HG03108 (cell line): ENCODE data around the gene CASD1.
A peak's percentile ranks its signal among the peaks of the same experiment; 100 is the strongest.

Source experiments
- ATAC-seq: cut with Tn5 transposase; IDR thresholded peaks from one replicate; pipeline ENCODE4 v1.9.1; 2021; ENCODE audit warnings: moderate library complexity; ENCODE audit not compliant: unreplicated experiment

CASD1 gene

GRCh38 chr7:94509264-94509886 is at the start of gene CASD1:
TSS of gene CASD1 (plus strand) at chr7:94509809. CDS start at chr7:94510085, 276 bp downstream.
- ATAC-seq, result peak; percentile 44

- ATAC-seq, result no peak
These were observed 43.1 kb upstream of the CASD1 start for GRCh38 chr7:94466516-94466915.

- ATAC-seq, result no peak
These were observed 38.0 kb upstream of the CASD1 start for GRCh38 chr7:94471604-94472003.

- ATAC-seq, result no peak
These were observed 37.0 kb upstream of the CASD1 start for GRCh38 chr7:94472608-94473007.

- ATAC-seq, result no peak
These were observed 33.3 kb upstream of the CASD1 start for GRCh38 chr7:94476251-94476840.

GRCh38 chr7:94477878-94478277 is 31.7 kb upstream of the CASD1 start:
- no peak for ATAC-seq

GRCh38 chr7:94478648-94479214 is 30.9 kb upstream of the CASD1 start:
- ATAC-seq, result no peak

GRCh38 chr7:94481279-94481678 is 28.3 kb upstream of the CASD1 start:
- ATAC-seq, result no peak

- ATAC-seq, result no peak
These were observed 26.8 kb upstream of the CASD1 start for GRCh38 chr7:94482796-94483195.

GRCh38 chr7:94483843-94484242 is 25.8 kb upstream of the CASD1 start:
- ATAC-seq, result no peak

GRCh38 chr7:94486216-94486615 is 23.4 kb upstream of the CASD1 start:
- no peak for ATAC-seq

GRCh38 chr7:94491410-94491809 is 18.2 kb upstream of the CASD1 start:
- ATAC-seq, result no peak

- peak; percentile 99 for ATAC-seq
These were observed 17.0 kb upstream of the CASD1 start for GRCh38 chr7:94492601-94493000.

GRCh38 chr7:94497874-94498670 is 11.5 kb upstream of the CASD1 start:
- ATAC-seq, result no peak

- ATAC-seq, result no peak
These were observed 10.7 kb upstream of the CASD1 start for GRCh38 chr7:94498918-94499317.

- no peak for ATAC-seq
These were observed 2.1 kb upstream of the CASD1 start for GRCh38 chr7:94507462-94507861.

- no peak for ATAC-seq
These were observed 1.6 kb upstream of the CASD1 start for GRCh38 chr7:94507962-94508361.

GRCh38 chr7:94509887-94510581 is 425 bp downstream of the CASD1 start:
- peak; percentile 65 for ATAC-seq

- ATAC-seq, result peak; percentile 24
These were observed 1.2 kb downstream of the CASD1 start for GRCh38 chr7:94510582-94511496.

- ATAC-seq, result no peak
These were observed 2.1 kb downstream of the CASD1 start for GRCh38 chr7:94511718-94512117.
